HG03520 (cell line): Measurements from ENCODE around the gene CNPY3.
"Not testable (repeated sequence)": the region's sequence is repeated elsewhere in the genome, so short reads cannot be mapped to it uniquely, and the experiment has no call there.

Experiments used
- ATAC-seq: cut with Tn5 transposase; IDR thresholded peaks from one replicate; pipeline ENCODE4 v1.9.1; 2021; ENCODE audit warnings: mild to moderate bottlenecking, moderate library complexity; ENCODE audit not compliant: unreplicated experiment

The CNPY3 gene

DNA sequence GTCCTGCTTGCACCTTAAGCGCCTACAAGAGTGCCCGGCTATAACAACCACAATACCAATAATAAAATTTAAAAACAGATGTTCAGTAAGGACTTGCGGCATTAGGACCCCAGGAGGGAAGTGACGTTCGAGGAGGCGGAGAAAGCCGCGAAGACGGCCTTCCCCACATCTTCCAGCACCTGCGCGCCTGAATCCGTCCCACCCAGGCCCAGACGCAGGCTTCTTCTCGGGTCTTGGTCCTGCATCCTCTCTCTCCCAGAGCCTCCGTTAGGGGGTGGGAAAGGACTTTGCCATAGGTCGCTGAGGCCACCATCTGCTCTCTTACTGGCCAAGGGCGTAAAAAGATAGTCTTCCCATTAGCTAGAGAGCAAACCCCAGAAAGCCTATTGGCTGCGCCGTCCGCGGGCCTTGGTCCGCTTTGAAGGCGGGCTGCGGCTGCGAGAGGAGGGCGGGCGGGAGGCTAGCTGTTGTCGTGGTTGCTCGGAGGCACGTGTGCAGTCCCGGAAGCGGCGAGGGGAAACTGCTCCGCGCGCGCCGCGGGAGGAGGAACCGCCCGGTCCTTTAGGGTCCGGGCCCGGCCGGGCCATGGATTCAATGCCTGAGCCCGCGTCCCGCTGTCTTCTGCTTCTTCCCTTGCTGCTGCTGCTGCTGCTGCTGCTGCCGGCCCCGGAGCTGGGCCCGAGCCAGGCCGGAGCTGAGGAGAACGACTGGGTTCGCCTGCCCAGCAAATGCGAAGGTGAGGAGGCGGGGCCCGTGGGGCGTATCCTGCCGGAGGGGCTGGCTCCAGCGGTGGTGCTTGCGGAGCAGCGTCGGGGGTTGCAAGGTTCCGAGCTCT, at the start of gene CNPY3:
Gene CNPY3, plus strand, starts transcription at position 495 of the 835 bp plus-strand sequence. Its CDS starts 91 bp downstream, at position 586.
- peak; percentile 70 for ATAC-seq

DNA sequence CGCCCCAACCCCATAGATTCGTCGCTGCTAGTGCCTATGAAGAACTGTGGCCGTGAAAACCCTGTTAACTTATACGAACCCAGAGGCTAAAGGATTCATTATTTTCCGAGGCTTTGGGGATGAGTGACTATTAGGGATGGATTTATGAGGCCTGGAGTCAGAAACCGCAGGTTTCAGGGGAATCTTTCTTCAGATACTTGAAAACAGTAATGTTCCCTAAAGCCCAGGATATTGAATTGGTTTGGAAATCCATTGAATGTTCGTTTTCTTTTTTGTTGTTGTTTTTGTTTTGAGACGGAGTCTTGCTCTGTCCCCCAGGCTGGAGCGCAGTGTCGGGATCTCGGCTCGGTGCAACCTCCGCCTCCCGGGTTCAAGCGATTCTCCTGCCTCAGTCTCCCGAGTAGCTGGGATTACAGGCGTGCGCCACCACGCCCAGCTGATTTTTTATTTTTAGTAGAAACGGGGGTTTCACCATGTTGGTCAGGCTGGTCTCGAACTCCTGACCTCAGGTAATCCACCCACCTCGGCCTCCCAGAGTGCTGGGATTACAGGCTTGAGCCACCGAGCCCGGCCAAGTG, 49.0 kb upstream of the CNPY3 start:
- not testable (repeated sequence) for ATAC-seq

DNA sequence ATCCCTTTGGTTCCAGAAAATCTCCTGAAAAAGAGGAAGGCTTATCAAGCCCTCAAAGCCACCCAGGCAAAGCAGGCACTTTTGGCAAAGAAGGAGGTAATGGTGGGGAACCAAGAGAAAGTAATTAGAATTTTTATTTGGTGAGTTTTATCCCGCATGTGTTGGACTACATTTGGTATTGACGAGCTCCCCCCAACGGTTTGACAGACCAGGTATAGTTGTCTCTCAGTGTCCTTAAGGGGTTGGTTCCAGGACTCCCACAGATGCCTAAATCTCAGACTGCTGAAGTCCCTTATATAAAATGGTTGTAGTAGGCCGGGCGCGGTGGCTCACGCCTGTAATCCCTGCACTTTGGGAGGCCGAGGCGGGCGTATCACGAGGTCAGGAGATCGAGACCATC, 48.4 kb upstream of the CNPY3 start:
- ATAC-seq: not testable (repeated sequence)

DNA sequence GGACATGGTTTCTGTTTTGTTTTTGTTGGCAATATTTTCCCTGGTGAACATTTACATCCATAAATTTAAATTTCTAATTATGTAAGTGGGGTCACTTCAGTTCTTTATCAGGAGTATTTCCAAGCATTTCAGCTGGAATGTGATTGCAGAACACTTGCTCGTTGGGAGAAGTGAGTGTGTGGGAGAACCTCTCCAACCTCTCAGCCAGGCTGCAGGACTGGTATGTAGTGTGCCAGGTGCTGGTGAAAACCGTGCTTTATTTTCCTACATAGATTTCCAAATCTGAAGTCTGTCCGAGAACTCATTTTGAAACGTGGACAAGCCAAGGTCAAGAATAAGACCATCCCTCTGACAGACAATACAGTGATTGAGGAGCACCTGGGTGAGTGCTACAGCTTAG, 43.6 kb upstream of the CNPY3 start:
- ATAC-seq: no peak

DNA sequence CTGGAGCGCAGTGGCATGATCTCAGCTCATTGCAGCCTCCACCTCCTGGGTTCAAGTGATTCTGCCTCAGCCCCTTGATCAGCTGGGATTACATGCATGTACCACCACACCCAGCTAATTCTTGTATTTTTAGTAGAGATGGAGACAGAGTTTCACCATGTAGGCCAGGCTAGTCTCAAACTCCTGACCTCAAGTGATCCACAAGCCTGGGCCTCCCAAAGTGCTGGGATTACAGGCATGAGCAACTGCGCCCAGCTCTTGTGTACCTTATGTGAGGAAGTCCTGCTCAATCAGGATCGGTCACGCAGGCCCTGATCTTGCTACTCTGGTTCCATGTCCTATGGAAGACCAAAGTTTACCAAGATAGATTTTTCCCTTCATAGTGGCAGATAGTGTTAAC, 41.1 kb upstream of the CNPY3 start:
- not testable (repeated sequence) for ATAC-seq

DNA sequence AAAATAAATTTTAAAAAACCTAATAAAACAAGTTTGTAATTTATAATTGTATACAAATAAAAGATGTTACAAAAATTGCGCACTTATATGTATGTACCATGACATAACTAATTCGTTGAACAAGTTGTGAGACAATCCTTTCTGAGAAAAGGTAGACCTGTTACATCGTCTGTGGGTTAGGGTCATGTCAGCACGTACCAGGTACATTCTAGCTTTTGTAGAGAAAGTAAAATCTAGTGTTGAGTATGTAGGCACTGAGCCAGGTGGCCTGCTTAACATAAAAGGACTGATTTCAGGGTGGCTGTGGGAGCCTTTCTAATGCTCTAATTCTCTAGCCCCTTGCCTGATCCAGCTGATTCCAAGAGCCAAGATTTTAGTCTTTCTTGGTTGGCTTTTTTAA, 39.5 kb upstream of the CNPY3 start:
- no peak for ATAC-seq

DNA sequence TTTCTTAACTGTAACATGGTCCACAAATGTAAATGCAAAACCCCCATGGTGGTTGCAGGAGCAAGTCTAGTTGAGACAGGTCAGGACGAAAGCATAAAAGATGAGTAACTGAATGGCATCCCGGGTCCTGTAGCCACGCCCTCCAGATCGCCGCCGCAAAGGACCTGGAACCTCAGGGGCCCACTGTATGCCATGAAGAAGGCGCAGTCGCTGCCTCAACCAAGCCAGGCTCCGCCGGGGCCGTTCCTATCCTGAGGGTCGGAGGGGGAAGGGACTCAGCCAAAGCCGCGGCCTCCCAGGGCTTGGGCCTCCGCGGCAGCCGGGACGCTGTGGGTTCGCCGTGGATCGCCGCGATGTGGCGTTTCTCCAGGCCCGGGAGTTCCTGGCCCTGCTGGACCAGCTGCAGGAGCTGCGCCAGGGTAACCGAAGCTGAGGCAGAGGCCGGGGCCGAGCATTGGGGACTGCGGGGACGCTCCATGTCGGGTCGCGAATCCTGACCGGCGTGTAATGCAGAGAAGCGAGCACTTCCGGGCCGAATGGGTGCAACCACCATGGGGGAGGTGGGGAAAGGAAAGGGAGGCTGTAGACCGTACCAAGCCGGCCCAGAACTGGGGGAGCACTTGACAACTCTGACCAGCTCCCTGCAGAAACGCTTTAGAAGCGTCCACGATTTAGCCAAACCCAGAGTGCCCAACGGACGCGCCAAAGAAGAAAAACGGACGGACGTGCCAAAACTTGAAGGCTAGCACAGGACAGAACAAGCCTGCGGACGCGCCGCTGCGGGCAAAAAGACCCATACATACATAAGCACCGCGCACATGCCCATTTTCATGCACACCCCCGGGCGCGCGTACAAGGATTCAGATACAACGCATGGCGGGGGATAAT, 38.7 kb upstream of the CNPY3 start:
- peak; percentile 65 for ATAC-seq

DNA sequence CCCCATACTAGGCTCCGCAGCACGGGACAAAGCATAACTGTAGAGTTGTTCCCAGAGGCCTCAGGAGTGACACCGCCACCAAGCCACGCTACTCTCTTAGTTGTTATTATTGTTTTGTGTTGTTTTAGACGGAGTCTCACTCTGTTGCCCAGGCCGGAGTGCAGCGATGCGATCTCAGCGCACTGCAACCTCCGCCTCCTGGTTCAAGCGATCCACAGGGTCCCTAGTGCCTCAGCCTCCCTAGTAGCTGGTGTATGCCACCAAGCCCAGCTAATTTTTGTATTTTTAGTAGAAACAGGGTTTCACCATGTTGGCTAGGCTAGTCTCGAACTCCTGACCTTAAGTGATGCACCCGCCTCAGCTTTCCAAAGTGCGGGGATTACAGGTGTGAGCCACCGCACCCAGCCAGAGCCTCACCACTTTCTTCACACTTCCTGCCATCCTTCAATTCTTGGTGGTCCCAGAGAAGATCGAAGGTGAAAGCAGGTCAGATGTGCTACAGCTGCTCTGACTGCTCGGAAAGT, 38.0 kb upstream of the CNPY3 start:
- ATAC-seq: no peak

DNA sequence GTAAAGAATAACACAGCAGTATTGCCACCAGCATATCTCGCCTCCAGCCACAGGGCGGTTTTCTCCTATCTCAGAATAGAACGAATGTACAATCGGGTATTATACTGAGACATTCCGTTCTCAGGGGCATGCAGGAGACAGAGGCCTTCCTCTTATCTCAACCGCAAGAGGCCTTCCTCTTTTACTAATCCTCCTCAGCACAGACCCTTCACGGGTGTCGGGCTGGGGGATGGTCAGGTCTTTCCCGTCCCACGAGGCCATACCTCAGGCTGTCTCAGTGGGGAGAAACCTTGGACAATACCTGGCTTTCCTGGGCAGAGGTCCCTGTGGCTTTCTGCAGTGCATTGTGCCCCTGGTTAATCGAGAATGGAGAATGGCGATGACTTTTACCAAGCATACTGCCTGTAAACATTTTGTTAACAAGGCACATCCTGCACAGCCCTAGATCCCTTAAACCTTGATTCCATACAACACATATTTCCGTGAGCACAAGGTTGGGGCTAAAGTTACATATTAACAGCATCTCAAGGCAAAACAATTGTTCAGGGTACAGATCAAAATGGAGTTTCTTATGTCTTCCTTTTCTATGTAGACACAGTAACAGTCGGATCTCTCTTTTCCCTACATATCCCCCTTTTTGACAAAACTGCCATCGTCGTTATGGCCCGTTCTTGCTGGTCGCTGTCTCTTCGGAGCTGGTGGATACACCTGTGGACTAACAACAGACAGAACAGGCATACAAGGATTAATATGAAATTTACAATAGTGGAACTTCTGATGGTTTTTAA, 35.0 kb upstream of the CNPY3 start:
- not testable (repeated sequence) for ATAC-seq

DNA sequence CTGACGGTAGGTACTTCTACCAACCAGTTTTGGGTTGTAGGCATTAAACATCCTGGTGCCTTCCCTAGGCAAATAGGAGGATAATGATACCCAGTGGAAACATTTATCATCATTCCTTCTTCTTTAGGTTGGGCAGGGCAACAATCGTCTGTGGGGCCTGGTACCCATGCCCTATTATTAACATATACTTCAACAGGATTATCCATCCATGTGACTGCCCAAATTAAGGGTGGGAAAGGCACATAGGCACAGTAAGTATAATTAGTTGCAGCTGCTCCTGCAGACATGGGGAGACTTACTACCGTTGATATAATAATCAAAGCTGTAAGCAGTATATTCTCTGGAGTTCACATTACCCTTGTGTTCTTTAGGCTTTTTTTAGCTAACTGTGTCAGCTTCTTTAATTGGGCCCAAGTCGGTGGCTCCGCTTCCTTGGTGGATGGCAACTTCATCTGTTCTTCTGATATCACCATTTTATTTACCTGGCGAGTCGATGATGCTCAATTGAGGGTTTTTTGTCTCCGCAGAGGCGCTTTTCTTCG, 33.0 kb upstream of the CNPY3 start:
- no peak for ATAC-seq

DNA sequence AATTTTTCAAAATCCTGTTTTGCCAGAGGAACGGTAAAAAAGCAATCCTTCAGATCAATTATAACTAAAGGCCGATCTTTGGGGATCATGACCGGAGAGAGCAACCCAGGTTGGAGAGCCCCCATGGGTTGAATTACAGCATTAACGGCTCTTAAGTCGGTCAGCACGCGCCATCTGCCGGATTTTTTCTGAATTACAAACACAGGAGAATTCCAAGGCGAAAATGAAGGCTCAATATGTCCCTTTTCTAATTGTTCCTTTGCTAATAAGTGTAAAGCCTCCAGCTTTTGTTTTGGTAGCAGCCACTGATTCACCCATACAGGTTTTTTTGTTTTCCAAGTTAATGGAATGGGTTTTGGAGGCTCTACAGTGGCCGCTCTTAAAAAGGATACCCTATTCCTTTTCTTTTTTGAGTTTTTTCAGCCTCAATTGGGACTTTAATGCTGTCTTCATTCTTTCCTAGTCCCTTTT, 30.4 kb upstream of the CNPY3 start:
- ATAC-seq: no peak

DNA sequence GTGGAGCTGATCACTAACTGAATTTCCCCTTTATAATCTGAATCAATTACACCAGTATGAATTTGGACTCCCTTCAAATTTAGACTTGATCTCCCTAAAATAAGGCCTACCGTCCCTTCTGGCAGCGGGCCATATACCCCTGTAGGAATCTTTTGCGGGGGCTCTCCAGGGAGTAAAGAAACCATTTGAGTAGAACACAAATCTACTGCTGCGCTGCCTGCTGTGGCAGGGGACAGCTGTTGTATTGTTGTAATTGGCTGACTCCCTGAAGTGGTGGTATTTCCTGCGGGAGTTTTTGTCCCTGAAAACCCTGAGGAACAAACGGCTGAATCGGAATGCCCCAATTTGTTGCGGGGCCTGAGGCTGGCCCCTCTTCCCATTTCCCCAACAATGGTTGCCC, 29.4 kb upstream of the CNPY3 start:
- ATAC-seq: no peak

DNA sequence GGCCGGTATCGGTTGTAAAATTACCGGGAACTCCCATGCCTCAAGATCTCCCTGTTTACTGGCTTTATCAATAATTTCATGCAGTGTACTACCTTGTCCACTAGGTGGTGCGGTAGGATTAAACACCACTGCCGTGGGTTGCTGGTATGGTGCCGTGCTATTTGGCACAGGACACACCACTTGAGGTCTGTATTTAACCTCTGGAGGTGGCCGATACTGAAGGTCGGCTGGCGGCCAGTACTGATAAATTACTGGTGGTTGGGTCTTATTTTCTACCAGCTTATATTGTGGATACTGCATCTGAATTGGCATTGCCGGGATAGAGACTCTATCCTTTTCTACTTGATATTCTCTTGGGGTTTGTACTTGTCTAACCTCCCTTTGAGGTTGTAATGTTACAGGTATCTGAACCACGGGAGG, 27.7 kb upstream of the CNPY3 start:
- no peak for ATAC-seq

DNA sequence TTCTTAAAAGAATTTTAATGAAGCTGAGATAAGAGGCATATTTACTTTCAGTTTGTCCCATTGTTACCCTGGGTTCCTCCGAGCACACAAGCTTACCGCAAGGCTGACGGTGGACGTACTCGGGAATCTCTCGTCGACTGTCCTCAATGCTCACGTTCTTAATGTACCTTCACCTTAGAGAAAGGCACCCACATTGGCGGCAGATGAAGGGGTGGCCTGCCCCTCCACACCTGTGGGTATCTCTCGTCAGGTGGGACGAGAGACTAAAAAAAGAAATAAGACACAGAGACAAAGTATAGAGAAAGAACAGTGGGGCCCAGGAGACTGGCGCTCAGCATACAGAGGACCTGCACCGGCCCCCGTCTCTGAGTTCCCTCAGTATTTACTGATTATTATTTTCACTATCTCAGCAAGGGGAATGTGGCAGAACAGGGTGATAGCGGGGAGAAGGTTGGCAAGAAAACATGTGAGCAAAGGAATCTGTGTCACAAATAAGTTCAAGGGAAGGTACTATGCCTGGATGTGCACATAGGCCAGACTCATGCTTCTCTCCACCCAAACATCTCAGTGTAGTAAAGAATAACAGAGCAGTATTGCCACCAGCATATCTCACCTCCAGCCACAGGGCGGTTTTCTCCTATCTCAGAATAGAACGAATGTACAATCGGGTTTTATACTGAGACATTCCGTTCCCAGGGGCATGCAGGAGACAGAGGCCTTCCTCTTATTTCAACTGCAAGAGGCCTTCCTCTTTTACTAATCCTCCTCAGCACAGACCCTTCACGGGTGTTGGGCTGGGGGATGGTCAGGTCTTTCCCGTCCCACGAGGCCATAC, 26.6 kb upstream of the CNPY3 start:
- ATAC-seq: not testable (repeated sequence)

DNA sequence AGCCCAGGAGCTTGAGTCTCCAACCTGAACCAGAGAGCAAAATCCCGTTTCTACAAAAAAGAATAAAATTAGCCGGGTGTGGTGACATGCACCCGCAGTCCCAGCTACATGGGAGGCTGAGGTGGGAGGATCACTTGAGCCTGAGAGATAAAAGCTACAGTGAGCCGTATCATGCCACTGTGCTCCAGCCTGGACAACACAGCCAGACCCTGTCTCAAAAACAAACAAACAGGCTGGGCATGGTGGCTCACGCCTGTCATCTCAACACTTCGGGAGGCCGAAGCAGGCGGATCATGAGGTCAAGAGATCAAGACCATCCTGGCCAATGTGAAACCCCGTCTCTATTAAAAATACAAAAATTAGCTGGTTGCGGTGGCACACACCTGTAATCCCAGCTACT, 24.8 kb upstream of the CNPY3 start:
- ATAC-seq: no peak

DNA sequence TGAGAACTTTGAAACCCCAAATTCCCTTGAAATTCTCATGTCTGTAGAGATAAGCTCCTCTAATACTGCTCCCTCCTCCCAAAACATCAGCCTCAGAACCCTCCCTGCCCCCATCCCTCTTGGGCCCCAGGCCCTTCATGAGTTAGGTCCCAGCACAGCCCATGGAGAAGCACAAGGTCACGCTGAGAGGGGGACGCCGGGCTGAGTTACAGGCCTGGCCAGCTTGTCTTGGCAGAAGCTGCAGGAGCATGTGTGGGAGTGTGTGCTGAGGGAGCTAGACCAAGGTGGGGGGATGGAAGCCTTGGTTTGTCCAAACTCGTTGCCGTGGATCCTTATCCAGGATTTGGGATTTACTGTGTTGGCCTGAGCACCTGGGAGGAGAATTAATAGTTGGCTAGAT, 21.9 kb upstream of the CNPY3 start:
- ATAC-seq: no peak

DNA sequence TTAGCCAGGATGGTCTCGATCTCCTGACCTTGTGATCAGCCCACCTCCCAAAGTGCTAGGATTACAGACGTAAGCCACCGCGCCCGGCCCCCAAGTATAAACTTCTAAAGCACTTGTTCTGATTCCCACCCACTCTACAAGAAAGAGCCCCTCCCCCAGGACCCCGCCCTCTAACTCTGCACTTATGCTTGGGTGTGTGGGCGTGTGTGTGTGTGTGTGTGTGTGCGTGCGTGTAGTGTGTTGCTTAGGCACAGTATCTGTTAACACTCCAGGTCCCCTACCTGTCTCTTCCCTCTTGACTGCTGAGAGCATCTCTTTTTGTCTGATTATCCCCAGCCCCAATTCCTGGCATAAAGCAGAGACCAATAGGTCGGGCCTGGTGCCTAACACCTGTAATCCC, 19.4 kb upstream of the CNPY3 start:
- ATAC-seq: no peak

DNA sequence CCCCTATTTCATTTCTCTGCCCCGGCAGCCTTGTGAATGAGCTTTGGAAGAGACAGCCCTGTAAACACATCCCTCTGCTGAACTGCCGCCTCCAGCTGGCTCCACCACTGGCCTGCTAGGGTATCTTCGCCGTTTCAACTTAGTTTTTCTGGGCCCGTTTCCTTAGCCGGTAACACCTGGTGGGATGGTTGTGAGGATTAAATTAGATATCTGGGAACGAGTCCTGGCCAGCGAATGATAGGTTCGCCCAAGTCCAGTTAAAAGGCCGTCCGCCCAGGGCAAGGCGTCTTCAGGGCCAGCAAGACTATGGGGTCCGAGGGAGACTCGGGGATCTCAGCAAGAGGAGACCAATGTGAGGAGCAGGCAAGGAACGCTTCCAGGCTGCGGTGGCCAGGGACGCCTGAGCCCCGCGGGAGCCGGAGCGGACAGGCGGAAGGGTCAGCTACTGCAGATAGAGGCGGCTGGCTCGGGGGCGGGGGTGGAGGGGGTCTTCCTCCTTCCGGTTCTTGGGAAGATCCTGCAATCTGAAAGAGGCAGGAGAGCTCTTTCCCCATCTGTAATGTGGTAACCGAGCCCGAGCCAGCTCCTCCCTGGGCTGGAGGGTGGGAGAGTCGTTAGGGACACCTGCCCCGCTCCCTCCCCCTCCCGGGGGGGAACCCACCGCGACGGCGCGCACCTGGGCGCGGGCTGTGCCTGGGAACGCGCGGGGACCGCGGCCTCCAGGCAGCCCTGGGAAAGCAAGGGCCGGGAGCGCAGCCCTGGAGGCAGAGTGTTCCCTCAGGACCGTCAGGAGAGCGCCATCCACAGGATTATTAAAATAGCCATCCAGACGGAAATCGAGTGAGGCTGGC, 17.9 kb upstream of the CNPY3 start:
- no peak for ATAC-seq
